H1 (cell line): ENCODE measurements around the gene C2CD4B. TPM values are rescaled to one million over a fixed set of nuclear protein-coding genes. Genes with fewer than 3 reads are reported as not detected.

Source experiments
- BACH1 ChIP-seq: IDR thresholded peaks from 2 replicates; pipeline ENCODE4 v1.6.1; 2012; ENCODE audit warnings: low read length, improper control_type of control experiment
- BRCA1 ChIP-seq: IDR thresholded peaks from 2 replicates; pipeline ENCODE4 v1.6.1; 2012; ENCODE audit warnings: low read depth, low read length, improper control_type of control experiment
- CBX8 ChIP-seq: fragments of 300-800, 300-1000 bp; sonication (generic); IDR thresholded peaks from 2 replicates; pipeline ENCODE4 v1.7.1; 2016; ENCODE audit warnings: low read depth, low read length, borderline replicate concordance
- EGR1 ChIP-seq: IDR thresholded peaks from 2 replicates; pipeline ENCODE4 v1.6.1; 2011; ENCODE audit warnings: low read depth, low read length, borderline replicate concordance
- KDM5A ChIP-seq: fragments of 200-600 bp; IDR thresholded peaks from 2 replicates; pipeline ENCODE4 v1.7.1; 2012; ENCODE audit warnings: mild to moderate bottlenecking, low read length, inconsistent platforms, mixed read lengths
- POLR2A ChIP-seq, 2 experiments: IDR thresholded peaks; 1 replicate in 1 of 2; 2 replicates in 1 of 2; pipeline ENCODE4 v1.6.1; 2011; ENCODE audit warnings: low read depth in 2 of 2, low read length in 2 of 2, mild to moderate bottlenecking in 2 of 2; ENCODE audit errors: control extremely low read depth in 1 of 2
- RNF2 ChIP-seq: fragments of 200-900, 300-1000 bp; sonication (generic); IDR thresholded peaks from 2 replicates; pipeline ENCODE4 v1.7.1; 2016; ENCODE audit warnings: borderline replicate concordance, low read depth, mild to moderate bottlenecking, antibody characterized with exemption, low read length; ENCODE audit not compliant: poor library complexity, severe bottlenecking; ENCODE audit errors: missing control alignments
- SIX5 ChIP-seq: IDR thresholded peaks from 2 replicates; pipeline ENCODE4 v1.6.1; 2011; ENCODE audit warnings: mild to moderate bottlenecking, low read depth, low read length
- polyA plus RNA-seq, 7 experiments: library from polyadenylated mRNA; depleted of rRNA in 3 of 7; stranded (reverse) in 5 of 7; unstranded in 2 of 7; fragments of >200 nt in 5 of 7; fragments of 200-250 nt in 2 of 7; gene quantifications; 1 replicate in 5 of 7; 2 replicates in 1 of 7; 4 replicates in 1 of 7; pipeline versions ENCODE4 v1.2.1 to v1.2.3, GENCODE V29; 2011 to 2013; ENCODE audit warnings: missing spikeins in 2 of 7, mixed read lengths in 2 of 7
- total RNA-seq: library from RNA; stranded (reverse); fragmentation: NEBNext Ultra II Directional; extraction: Animal tissue kit (Norgen Biotek cat#: 25700); gene quantifications from 2 replicates; pipeline ENCODE4 v1.2.1, GENCODE V29; 2021

C2CD4B gene
- total and polyA plus RNA-seq, 2 of the 8 experiments (the other 6 are each of a cell fraction or from before 2014, with no cell fraction given) = 0.12 to 0.73 TPM

DNA sequence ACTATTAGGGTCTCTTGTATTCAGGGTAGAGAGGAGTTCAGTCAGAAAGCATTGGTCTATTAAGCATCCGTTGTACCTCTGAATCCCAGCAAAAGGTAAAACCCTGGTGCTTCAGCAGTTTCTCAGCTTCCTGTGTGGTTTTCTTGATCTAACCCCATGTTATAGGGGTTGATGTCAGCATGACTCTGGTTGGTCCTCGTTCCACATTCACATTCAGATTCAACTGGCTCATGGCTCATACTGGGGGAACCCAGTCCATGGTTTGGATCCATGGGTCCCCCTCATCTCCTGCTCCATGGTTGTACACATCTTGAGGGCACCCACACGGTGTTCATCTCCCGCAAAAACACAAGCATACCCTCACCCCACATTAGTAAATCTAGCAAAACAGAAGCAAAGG is 47.7 kb upstream of the C2CD4B start (continued):
- TF ChIP-seq RNF2 (no peak), EGR1 (no peak), SIX5 (no peak), BACH1 (no peak), CBX8 (no peak), BRCA1 (no peak), POLR2A (IDR thresholded peaks at IDR 0.05; ENCODE audit: control extremely low read depth in 1 of 2, low read depth in 2 of 2, low read length in 2 of 2) (no peak), KDM5A (no peak)
